GM12891 (cell line): Measurements from ENCODE around the gene MS4A6A.
"Not testable (repeated sequence)": the region's sequence is repeated elsewhere in the genome, so short reads cannot be mapped to it uniquely, and the experiment has no call there.

Experiments used
- DNase-seq: peaks from one replicate; pipeline ENCODE4 v3.0.0; 2011; ENCODE audit warnings: low spot score; ENCODE audit not compliant: insufficient read length
- FAIRE-seq: peaks from 2 replicates; lab custom pipeline; 2011; peaks lifted over from hg19 to GRCh38; lab: Jason Lieb, UNC
- PAX5 ChIP-seq: IDR thresholded peaks from 2 replicates; pipeline ENCODE4 v1.6.1; 2011; ENCODE audit warnings: low read length, moderate library complexity, mild to moderate bottlenecking; ENCODE audit not compliant: insufficient read depth, severe bottlenecking
- POLR2A ChIP-seq: IDR thresholded peaks from 2 replicates; pipeline ENCODE4 v1.6.1; 2011; ENCODE audit warnings: low read depth, low read length, control low read depth
- POLR2AphosphoS5 ChIP-seq: IDR thresholded peaks from 2 replicates; pipeline ENCODE4 v1.6.1; 2011; ENCODE audit warnings: low read depth, low read length, control low read depth
- POU2F2 ChIP-seq: IDR thresholded peaks from 2 replicates; pipeline ENCODE4 v1.6.1; 2011; ENCODE audit warnings: low read depth, mild to moderate bottlenecking, control low read depth, low read length, moderate library complexity
- SPI1 ChIP-seq: IDR thresholded peaks from 2 replicates; pipeline ENCODE4 v1.6.1; 2011; ENCODE audit warnings: low read depth, low read length, control low read depth
- TAF1 ChIP-seq: IDR thresholded peaks from 2 replicates; pipeline ENCODE4 v1.6.1; 2011; ENCODE audit warnings: low read depth, low read length, control low read depth

Gene MS4A6A

DNA sequence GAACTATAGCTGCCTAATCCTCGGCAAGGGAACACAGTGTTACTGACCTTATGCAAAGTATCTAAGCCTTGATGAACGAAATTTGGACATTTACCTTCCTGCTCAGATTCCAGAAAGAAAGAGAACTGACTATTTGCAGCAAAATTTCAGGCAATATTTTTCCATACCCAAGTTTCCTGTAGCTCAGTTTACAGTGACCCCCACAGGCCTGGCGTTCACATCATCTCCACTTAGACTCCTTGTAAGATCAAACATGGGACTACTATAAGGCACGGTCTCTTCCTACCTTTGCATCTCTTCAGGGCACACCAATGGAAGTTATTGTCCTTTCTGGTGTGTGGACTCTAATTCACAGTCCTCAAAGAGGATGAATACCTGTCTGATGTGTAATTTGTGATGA, 21.1 kb downstream of the MS4A6A start:
- TF ChIP-seq SPI1 (no peak), TAF1 (no peak), POLR2A (no peak), PAX5 (no peak), POU2F2 (no peak), POLR2AphosphoS5 (no peak)
- DNase-seq (no peak), FAIRE-seq (no peak)

- no peak for DNase-seq
- TF ChIP-seq POU2F2 (no peak), TAF1 (no peak), PAX5 (no peak), POLR2AphosphoS5 (no peak)
- FAIRE-seq = no peak
Observed at GRCh38 chr11:60161107-60161506, 21.8 kb downstream of the MS4A6A start.

DNA sequence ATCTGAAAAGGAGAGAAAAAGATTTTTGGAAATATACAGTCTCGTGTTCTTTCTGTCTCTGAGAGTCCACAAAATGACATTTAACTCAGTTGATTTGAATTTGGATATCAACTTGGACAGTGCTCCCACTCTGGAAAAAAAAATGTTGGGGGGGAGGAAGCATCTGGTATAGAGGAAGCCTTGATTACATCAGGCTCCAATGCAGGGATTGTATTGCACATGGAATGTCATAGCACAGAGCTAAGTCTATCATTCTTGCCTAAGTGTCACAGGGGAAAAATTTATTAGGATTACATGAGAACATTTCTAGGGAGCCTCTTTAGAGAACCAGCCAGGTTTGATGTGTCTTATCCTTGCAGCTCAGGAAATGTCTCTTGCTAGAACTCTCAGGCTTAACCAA, 23.0 kb downstream of the MS4A6A start:
- FAIRE-seq = no peak
- TF ChIP-seq POLR2AphosphoS5 (no peak), POU2F2 (no peak), TAF1 (no peak)
- no peak for DNase-seq

DNA sequence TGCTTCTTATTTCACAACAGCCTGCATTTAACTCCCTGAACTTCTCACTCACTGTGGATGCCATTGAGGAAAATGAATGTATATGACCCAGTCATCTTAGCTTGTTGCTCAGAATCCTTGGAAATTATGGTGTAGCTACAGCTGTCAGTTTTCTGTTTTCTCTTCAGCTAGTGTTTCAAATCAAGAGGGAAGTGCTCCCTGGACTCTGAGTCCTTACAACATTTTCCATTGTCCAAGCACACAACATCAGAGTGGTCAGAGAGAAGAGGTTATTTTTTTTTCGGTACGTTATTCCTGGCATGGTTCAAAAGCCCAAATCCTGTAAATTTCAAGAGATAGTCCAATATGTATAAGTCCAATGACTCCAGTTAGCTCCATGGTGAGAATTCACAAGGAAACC, 23.6 kb downstream of the MS4A6A start:
- no peak for TF ChIP-seq TAF1
- TF ChIP-seq POLR2A = no peak
- no peak for TF ChIP-seq POLR2AphosphoS5
- TF ChIP-seq PAX5 = no peak
- no peak for FAIRE-seq
- no peak for DNase-seq

- TF ChIP-seq TAF1 = no peak
- no peak for TF ChIP-seq PAX5
- DNase-seq (no peak), FAIRE-seq (no peak)
Observed at GRCh38 chr11:60158636-60159035, 24.2 kb downstream of the MS4A6A start.

DNA sequence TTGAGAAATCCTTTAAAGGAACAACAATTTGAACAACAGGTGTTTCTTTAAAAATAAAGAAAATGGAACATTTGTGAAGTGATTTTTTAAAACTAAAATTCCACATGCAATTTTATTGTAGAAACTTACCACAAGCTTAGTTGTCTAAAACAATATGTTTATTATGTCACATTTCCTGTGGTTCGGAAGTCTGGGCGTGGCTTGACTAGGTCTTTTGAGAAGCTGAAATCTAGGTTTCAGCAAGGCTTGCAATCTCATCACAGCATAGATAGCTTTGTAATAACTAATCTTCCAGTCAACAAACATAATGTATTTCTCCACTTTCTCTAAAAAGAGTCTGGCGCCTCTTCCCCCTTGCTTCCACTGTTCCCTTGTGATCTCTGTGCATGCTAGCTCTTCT, 27.0 kb downstream of the MS4A6A start:
- FAIRE-seq (no peak), DNase-seq (no peak)
- no peak for TF ChIP-seq POLR2AphosphoS5
- TF ChIP-seq SPI1 = no peak
- TF ChIP-seq POU2F2 = no peak
- TF ChIP-seq POLR2A = no peak
- no peak for TF ChIP-seq PAX5
- TF ChIP-seq TAF1 = no peak

GRCh38 chr11:60152727-60153126, 30.2 kb downstream of the MS4A6A start:
- not testable (repeated sequence) for FAIRE-seq, DNase-seq

DNA sequence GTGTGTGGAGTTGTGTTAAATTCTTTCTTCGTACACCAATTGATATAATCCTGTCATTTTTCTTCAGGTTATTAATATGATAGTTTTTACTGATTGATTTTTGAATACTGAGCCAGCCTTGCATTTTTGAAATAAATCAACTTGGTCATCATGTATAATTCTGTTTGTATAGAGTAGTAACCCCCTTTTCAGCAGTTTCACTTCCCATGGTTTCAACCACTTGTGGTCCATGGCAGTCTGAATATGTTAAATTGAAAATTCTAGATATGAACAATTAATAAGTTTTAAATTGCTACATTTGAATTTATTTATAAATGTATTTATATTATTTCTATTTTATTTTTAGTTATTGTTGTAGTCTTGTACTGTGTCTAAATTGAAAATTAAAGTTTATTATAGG, 32.6 kb downstream of the MS4A6A start:
- FAIRE-seq (no peak), DNase-seq (no peak)
- TF ChIP-seq POU2F2 (no peak), SPI1 (peak; percentile 62)

- FAIRE-seq (no peak), DNase-seq (no peak)
- TF ChIP-seq TAF1 = no peak
- no peak for TF ChIP-seq PAX5
- no peak for TF ChIP-seq POU2F2
- no peak for TF ChIP-seq SPI1
- no peak for TF ChIP-seq POLR2A
- TF ChIP-seq POLR2AphosphoS5 = no peak
Observed at GRCh38 chr11:60145677-60146076, 37.2 kb downstream of the MS4A6A start.

DNA sequence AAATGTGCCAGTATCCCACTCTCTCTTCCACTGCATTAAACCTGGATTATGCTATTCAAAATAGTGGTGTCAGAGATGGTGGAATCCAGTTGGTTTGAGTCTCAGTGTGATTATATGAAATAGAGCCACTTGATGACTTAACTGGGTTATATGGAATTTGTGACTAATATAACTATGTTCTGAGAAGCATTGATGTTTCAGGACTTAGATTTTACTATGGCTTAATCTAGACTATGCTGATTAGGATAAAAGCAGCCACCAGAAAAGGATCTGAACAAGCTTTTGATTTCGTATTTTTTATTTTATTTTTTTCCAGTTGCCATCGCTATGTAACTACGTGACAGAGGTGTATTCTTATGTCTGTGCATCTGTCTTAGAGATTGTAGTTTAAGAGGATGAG, 39.1 kb downstream of the MS4A6A start:
- no peak for DNase-seq
- no peak for FAIRE-seq
- no peak for TF ChIP-seq POLR2AphosphoS5
- TF ChIP-seq TAF1 = no peak
- no peak for TF ChIP-seq POU2F2
- TF ChIP-seq POLR2A = no peak
- TF ChIP-seq SPI1 = no peak
- no peak for TF ChIP-seq PAX5

GRCh38 chr11:60133917-60134316, 49.0 kb downstream of the MS4A6A start:
- no peak for DNase-seq
- no peak for FAIRE-seq
- no peak for TF ChIP-seq SPI1
- no peak for TF ChIP-seq PAX5
- TF ChIP-seq POU2F2 = no peak
- no peak for TF ChIP-seq TAF1
- TF ChIP-seq POLR2A = no peak
- no peak for TF ChIP-seq POLR2AphosphoS5
